Amniotic epithelial cell (primary cell): ENCODE data around the gene CT45A9.
"Not testable (repeated sequence)": the region's sequence is repeated elsewhere in the genome, so short reads cannot be mapped to it uniquely, and the experiment has no call there.

Experiments
- DNase-seq: peaks from one replicate; pipeline ENCODE4 v3.0.0-alpha.2; 2010; ENCODE audit warnings: low read depth

CT45A9 gene

GRCh38 chrX:135871712-135872111 is at the start of gene CT45A9:
Gene CT45A9, minus strand, starts transcription at chrX:135871812. Its CDS starts 3,751 bp downstream, at chrX:135868061.
- not testable (repeated sequence) for DNase-seq

GRCh38 chrX:135920516-135920915 is 48.9 kb upstream of the CT45A9 start:
- DNase-seq: not testable (repeated sequence)

GRCh38 chrX:135914404-135914803 is 42.8 kb upstream of the CT45A9 start:
- DNase-seq: no peak

GRCh38 chrX:135910251-135910650 is 38.6 kb upstream of the CT45A9 start:
- DNase-seq: no peak

GRCh38 chrX:135893294-135893817 is 21.7 kb upstream of the CT45A9 start, which contains the start of the genes CT45A10 and SAGE1:
Gene CT45A10, minus strand, starts transcription at chrX:135893444. Its CDS starts 8,100 bp downstream, at chrX:135885344.
Gene SAGE1, plus strand, starts transcription at chrX:135893716. Its CDS starts 2,527 bp downstream, at chrX:135896243.
- DNase-seq: no peak

GRCh38 chrX:135892781-135893180 is 21.2 kb upstream of the CT45A9 start:
- DNase-seq: no peak

GRCh38 chrX:135890087-135890585 is 18.5 kb upstream of the CT45A9 start:
- DNase-seq: no peak

GRCh38 chrX:135888976-135889375 is 17.4 kb upstream of the CT45A9 start:
- DNase-seq: not testable (repeated sequence)

- DNase-seq: not testable (repeated sequence)
Measured at GRCh38 chrX:135888230-135888629, 16.6 kb upstream of the CT45A9 start.

GRCh38 chrX:135882741-135883140 is 11.1 kb upstream of the CT45A9 start:
- DNase-seq: not testable (repeated sequence)

GRCh38 chrX:135854438-135854837 is 17.2 kb downstream of the CT45A9 start, which contains the start of gene CT45A8:
Gene CT45A8, minus strand, starts transcription at chrX:135854538. Its CDS starts 3,755 bp downstream, at chrX:135850783.
- not testable (repeated sequence) for DNase-seq

- not testable (repeated sequence) for DNase-seq
Measured at GRCh38 chrX:135837180-135837579, 34.4 kb downstream of the CT45A9 start, which contains the start of gene CT45A7. Gene CT45A7, minus strand, starts transcription at chrX:135837280. Its CDS starts 3,747 bp downstream, at chrX:135833533.

GRCh38 chrX:135819912-135820311 is 51.7 kb downstream of the CT45A9 start, which contains the start of gene CT45A2:
Gene CT45A2, minus strand, starts transcription at chrX:135820012. Its CDS starts 3,747 bp downstream, at chrX:135816265.
- DNase-seq: not testable (repeated sequence)
